GM12801 (cell line): ENCODE measurements around the gene SNX24.

ENCODE experiments used
- CTCF ChIP-seq: IDR thresholded peaks from one replicate; pipeline ENCODE4 v1.5.1; 2011; ENCODE audit warnings: control low read depth; ENCODE audit not compliant: insufficient read length; ENCODE audit errors: extremely low read depth

SNX24 gene

GRCh38 chr5:122885891-122886290 is 40.5 kb downstream of the SNX24 start:
- no peak for TF ChIP-seq CTCF

GRCh38 chr5:122895141-122895540 is 49.7 kb downstream of the SNX24 start:
- TF ChIP-seq CTCF, result no peak

- no peak for TF ChIP-seq CTCF
Measured at GRCh38 chr5:122896598-122897282, 51.3 kb downstream of the SNX24 start.

- no peak for TF ChIP-seq CTCF
Measured at GRCh38 chr5:122897283-122897602, 51.8 kb downstream of the SNX24 start.

- no peak for TF ChIP-seq CTCF
Measured at GRCh38 chr5:122901346-122901745, 55.9 kb downstream of the SNX24 start.

DNA sequence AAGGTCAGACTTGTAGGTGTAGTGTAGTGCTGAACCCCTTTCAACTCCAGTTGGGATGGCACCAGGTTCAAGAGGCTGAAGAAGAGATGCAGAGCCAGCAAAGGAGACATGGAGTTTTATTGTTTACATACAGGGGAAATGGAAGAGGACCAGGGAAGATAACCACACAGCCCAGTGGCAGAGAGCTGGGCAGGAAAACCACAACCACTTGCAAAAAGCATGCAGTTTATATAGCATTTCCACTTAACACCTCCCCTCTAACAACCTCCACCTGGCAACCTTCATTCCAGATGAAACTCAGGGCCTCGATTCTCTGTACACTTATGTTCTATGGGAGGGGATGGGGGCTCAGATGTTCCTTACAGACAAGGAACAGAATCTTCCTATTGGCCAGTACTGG is 56.9 kb downstream of the SNX24 start:
- TF ChIP-seq CTCF, result no peak

DNA sequence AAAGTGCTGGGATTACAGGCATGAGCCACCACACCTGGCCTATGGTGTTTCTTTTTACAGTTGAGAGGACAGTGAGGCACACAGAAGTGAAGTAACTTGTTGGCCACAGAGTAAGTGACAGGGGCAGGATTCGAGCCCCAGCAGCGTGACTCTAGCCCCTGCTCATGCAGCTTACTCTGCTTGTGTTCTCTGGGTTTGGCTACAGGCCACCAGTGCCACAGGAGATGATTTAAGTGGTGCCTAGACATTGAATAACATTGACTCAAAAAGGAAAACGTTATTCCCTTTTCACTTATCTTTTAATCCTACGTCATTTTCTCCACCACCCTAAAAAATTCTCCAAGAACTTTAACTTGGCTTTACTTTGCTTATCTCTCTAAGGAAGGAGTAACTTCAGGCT is 61.4 kb downstream of the SNX24 start:
- no peak for TF ChIP-seq CTCF

- TF ChIP-seq CTCF, result no peak
Measured at GRCh38 chr5:122907276-122907675, 61.9 kb downstream of the SNX24 start.
